Measurements from ENCODE around the gene CCDC74B.
"Not testable (repeated sequence)": the region's sequence is repeated elsewhere in the genome, so short reads cannot be mapped to it uniquely, and the experiment has no call there.

CCDC74B gene

GRCh38 chr2:130102597-130103363 lies 42.1 kb downstream of the CCDC74B start:
- DNase-seq (ENCODE audit: low read depth), result not testable (repeated sequence)
